ENCODE results near the gene MTOR.

DNA sequence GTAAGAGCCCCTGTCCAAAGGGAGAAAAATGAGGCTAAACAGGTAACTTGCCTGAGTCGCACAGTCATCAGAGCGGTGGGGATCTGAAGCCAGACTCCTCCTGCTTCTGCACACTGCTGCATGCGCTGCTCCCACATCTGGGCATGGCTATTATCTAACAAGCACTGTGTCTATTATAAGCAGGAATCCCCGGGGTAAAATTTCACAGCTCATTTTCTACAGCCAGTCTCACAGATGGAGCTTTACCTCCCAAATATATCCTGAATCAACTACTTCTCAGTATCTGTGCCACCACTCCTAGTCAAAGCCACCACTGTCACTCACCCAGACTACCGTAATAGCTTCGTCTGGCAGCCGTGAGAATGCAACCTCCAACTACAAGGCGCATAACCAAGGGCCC, 9.8 kb downstream of the MTOR start:
- TF ChIP-seq, protein P1, sequence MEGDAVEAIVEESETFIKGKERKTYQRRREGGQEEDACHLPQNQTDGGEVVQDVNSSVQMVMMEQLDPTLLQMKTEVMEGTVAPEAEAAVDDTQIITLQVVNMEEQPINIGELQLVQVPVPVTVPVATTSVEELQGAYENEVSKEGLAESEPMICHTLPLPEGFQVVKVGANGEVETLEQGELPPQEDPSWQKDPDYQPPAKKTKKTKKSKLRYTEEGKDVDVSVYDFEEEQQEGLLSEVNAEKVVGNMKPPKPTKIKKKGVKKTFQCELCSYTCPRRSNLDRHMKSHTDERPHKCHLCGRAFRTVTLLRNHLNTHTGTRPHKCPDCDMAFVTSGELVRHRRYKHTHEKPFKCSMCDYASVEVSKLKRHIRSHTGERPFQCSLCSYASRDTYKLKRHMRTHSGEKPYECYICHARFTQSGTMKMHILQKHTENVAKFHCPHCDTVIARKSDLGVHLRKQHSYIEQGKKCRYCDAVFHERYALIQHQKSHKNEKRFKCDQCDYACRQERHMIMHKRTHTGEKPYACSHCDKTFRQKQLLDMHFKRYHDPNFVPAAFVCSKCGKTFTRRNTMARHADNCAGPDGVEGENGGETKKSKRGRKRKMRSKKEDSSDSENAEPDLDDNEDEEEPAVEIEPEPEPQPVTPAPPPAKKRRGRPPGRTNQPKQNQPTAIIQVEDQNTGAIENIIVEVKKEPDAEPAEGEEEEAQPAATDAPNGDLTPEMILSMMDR (IDR thresholded peaks at IDR 0.05) = no peak
- TF ChIP-seq POLR2A (IDR thresholded peaks at IDR 0.05) = no peak
